ENCODE measurements around the gene PHYH. TPM values are rescaled to one million over a fixed set of nuclear protein-coding genes. Genes with fewer than 3 reads are reported as not detected.

The PHYH gene
- total RNA-seq (11.0 TPM), polyA plus RNA-seq (10 to 100 TPM; 10.2 to 13.7 (median 12.3) TPM)

- peak within 1 kb of the TSS; percentile 61 for H3K4me3 ChIP-seq (ENCODE audit: low read depth, low read length)
- H3K9me3 Mint-ChIP-seq: no peaks in the 10 kb centered on the region
These were observed at the start of gene PHYH for GRCh38 chr10:13299437-13300287. PHYH (minus strand) TSS chr10:13300064; CDS start chr10:13300042, 22 bp downstream.

DNA sequence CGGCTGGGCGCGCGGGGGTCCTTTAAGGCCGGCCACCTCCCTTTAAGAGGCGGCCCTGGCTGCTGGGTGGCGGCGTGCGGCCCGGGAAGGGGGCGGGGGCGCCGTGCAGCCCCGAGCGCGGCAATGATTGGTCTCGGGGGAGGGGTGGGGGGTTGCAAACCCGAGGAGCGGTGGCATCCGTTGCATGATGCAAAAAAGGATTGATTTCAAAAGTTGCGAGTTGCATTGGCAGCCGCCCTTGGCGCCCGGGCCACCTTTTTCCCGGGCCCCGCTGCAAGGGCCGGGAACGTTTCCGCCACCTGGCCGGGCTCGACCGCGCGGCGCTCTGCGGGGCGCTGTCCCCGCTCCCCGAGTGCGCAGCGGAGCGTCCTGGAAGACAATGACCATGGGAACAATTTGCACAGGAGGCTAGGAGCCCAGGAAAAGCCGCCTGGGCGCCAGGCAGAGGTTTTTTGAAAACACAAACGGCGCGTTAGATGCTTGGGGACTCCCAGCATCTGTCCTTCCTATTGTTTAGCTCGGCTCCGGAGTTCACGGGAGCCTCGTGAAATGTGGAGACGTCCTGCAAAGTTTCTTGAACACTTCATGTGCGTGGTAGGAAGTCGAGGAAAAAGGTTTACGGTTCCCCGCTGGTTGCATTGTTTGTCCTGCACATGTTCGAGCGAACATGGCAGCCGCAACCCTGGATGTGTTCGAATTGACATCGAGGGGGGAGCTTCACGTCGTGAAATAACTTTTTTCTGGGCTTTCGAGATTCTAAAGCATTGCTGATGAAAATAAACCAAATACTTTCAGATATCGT, 48.6 kb upstream of the PHYH start, which contains the start of gene SEPHS1:
SEPHS1 (minus strand) TSS at position 78 of the 802 bp plus-strand sequence. CDS start 3,343 bp downstream, outside the sequence.
- peaks cover 0 to 3% (median 0%) of the 10 kb centered on the region in 7 donors for H3K9me3 Mint-ChIP-seq
- H3K36me3 Mint-ChIP-seq: peaks cover 7% of the 10 kb centered on the region
- peak within 1 kb of the TSS; percentile 95 to 97 (median 96) for H3K4me3 Mint-ChIP-seq
- H3K27ac Mint-ChIP-seq: peak within 1 kb of the TSS; percentile 97 to 98 (median 97)
- peak; percentile 74 to 76 for ATAC-seq (ENCODE audit: low read depth in 2 of 2)
- H3K4me3 ChIP-seq (ENCODE audit: low read depth, low read length): peak within 1 kb of the TSS; percentile 98
- no peaks in the 10 kb centered on the region for H3K9me3 ChIP-seq (ENCODE audit: control insufficient read depth in 2 of 2, low read length in 2 of 2)
- H3K4me1 ChIP-seq (ENCODE audit: control insufficient read depth, insufficient read depth, low read length, poor library complexity, severe bottlenecking): peaks cover 63% of the 10 kb centered on the region
- H3K36me3 ChIP-seq (ENCODE audit: control insufficient read depth, insufficient read depth, low read length): no peaks in the 10 kb centered on the region
- H3K27me3 ChIP-seq (ENCODE audit: control insufficient read depth, insufficient read depth, low read length): no peaks in the 10 kb centered on the region
- peak; percentile 80 to 92 (median 80) for DNase-seq
- H3K4me1 Mint-ChIP-seq: peaks cover 10 to 69% (median 51%) of the 10 kb centered on the region in 4 donors
- peak within 1 kb of the TSS; percentile 74 for H3K27ac ChIP-seq (ENCODE audit: insufficient read depth, low read length, poor library complexity, severe bottlenecking)
- peaks cover 25% of the 10 kb centered on the region for H3K27me3 Mint-ChIP-seq

More at GRCh38 chr10:13299437-13300287, at the start of gene PHYH:
- Mint-ChIP-seq H3K4me1 (peaks cover 5 to 32% (median 12%) of the 10 kb centered on the region in 4 donors), H3K27ac (peak within 1 kb of the TSS; percentile 93 to 100 (median 96)), H3K36me3 (no peaks in the 10 kb centered on the region), H3K4me3 (peak within 1 kb of the TSS; percentile 89 to 94 (median 90)), H3K27me3 (no peaks in the 10 kb centered on the region)
- ATAC-seq (ENCODE audit: low read depth in 2 of 2): peak; percentile 53 to 54
- no peaks in the 10 kb centered on the region for H3K9me3 ChIP-seq (ENCODE audit: control insufficient read depth in 2 of 2, low read length in 2 of 2)
- H3K27me3 ChIP-seq (ENCODE audit: control insufficient read depth, insufficient read depth, low read length): no peaks in the 10 kb centered on the region
- no peaks in the 10 kb centered on the region for H3K36me3 ChIP-seq (ENCODE audit: control insufficient read depth, insufficient read depth, low read length)
- peak; percentile 78 to 85 (median 80) for DNase-seq
- H3K27ac ChIP-seq (ENCODE audit: insufficient read depth, low read length, poor library complexity, severe bottlenecking): peak within 1 kb of the TSS; percentile 100
- peaks cover 30% of the 10 kb centered on the region for H3K4me1 ChIP-seq (ENCODE audit: control insufficient read depth, insufficient read depth, low read length, poor library complexity, severe bottlenecking)

DNA sequence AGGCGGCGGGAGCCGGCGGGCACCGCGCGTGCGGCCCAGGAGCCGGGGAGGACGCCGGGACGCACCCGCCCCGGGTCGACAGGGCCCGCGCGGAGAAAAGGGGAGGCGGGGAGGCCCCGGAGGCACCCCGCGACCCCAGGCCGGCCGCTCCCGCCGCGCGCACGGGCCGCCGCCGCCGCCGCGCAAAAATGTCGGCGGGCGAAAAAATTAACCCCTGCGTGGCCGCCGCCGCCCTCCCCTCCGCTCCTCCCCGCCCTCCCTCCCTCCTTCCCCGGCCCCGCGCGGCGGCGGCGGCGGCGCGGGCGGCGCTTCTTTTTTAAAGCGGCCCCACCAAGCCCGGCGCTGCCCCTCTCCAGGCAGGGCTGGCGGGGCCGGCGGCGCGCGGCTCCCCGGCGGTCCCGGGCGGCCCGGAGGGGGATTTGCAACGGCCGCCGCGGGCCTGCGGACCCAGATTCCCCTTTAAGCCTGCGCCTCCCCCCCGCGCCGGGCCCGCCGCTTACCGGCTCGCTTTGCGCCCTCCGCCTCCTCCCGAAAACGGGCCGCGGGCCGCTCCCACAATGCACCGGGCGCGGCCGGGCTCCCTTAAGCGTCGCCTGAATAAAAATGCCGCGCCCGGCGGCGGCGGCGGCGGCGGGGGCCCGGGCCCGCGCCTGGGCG, 47.8 kb upstream of the PHYH start:
- H3K27ac ChIP-seq (ENCODE audit: insufficient read depth, low read length, poor library complexity, severe bottlenecking): peak overlapping the region; percentile 72
- H3K4me1 Mint-ChIP-seq: peaks cover 10 to 75% (median 52%) of the 10 kb centered on the region in 4 donors

GRCh38 chr10:13347043-13347499, 47.2 kb upstream of the PHYH start:
- Histone ChIP-seq H3K27ac (ENCODE audit: insufficient read depth, low read length, poor library complexity, severe bottlenecking) (peak overlapping the region; percentile 72), H3K36me3 (ENCODE audit: control insufficient read depth, insufficient read depth, low read length) (no peaks in the 10 kb centered on the region), H3K4me1 (ENCODE audit: control insufficient read depth, insufficient read depth, low read length, poor library complexity, severe bottlenecking) (peaks cover 61% of the 10 kb centered on the region), H3K27me3 (ENCODE audit: control insufficient read depth, insufficient read depth, low read length) (no peaks in the 10 kb centered on the region), H3K4me3 (ENCODE audit: low read depth, low read length) (peak overlapping the region; percentile 77), H3K9me3 (ENCODE audit: control insufficient read depth in 2 of 2, low read length in 2 of 2) (no peaks in the 10 kb centered on the region)
- Mint-ChIP-seq H3K36me3 (peaks cover 9% of the 10 kb centered on the region), H3K27me3 (peaks cover 14% of the 10 kb centered on the region), H3K4me3 (peak overlapping the region; percentile 84 to 90 (median 89)), H3K4me1 (peaks cover 10 to 73% (median 51%) of the 10 kb centered on the region in 4 donors), H3K27ac (peak overlapping the region; percentile 80 to 89 (median 86)), H3K9me3 (peaks cover 0 to 3% (median 0%) of the 10 kb centered on the region in 7 donors)
- DNase-seq (peak in 1 of 3 donors; percentile 50), ATAC-seq (ENCODE audit: low read depth in 2 of 2) (peak; percentile 3 to 10)

More for the DNA sequence above, 47.8 kb upstream of the PHYH start:
- DNase-seq (peak; percentile 71 to 89 (median 81)), ATAC-seq (ENCODE audit: low read depth in 2 of 2) (peak; percentile 66 to 67)
- Histone ChIP-seq H3K27me3 (ENCODE audit: control insufficient read depth, insufficient read depth, low read length) (no peaks in the 10 kb centered on the region), H3K4me1 (ENCODE audit: control insufficient read depth, insufficient read depth, low read length, poor library complexity, severe bottlenecking) (peaks cover 63% of the 10 kb centered on the region), H3K4me3 (ENCODE audit: low read depth, low read length) (no peak overlapping the region), H3K9me3 (ENCODE audit: control insufficient read depth in 2 of 2, low read length in 2 of 2) (no peaks in the 10 kb centered on the region), H3K36me3 (ENCODE audit: control insufficient read depth, insufficient read depth, low read length) (no peaks in the 10 kb centered on the region)
- Mint-ChIP-seq H3K4me3 (peak overlapping the region; percentile 57 to 95 (median 70)), H3K27me3 (peaks cover 19% of the 10 kb centered on the region), H3K27ac (no peak overlapping the region), H3K9me3 (peaks cover 0 to 3% (median 0%) of the 10 kb centered on the region in 7 donors), H3K36me3 (peaks cover 9% of the 10 kb centered on the region)

DNA sequence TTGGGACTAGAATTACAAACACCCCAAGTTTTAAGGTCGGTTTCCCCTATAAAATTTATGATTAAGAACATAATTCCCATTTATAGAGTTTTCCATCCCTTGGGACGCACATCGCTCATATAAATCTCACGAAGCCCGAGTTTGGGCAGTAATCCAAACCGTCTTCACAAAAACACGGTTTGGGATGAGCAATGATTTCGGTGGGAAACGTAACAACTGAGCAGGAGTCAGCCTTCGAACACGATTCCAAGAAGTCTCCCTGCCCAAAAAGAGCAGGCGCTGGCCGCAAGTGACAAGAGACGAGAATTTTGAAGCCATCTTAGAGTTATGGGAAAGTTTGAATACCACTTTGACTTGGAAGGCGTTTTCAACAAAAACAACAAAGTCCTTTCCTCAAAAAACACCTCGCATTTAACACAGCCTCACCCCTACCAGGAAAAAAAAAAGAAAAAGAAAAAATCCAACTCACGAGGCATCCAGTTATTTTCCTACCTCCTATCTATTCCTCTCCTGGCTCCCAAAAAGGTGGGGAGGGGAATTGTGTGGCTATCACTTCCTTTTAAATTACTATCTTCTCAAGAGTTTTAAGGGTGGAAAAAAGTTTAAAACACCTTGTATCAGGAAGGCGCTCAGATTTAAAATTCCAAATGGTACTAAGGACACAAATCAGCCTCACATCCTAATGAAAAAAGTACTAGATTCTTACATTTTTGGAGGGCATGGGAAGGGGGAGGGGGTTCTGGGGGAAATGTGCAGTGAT, 46.6 kb upstream of the PHYH start:
- Histone ChIP-seq H3K9me3 (ENCODE audit: control insufficient read depth in 2 of 2, low read length in 2 of 2) (no peaks in the 10 kb centered on the region), H3K4me3 (ENCODE audit: low read depth, low read length) (peak overlapping the region; percentile 77), H3K36me3 (ENCODE audit: control insufficient read depth, insufficient read depth, low read length) (no peaks in the 10 kb centered on the region), H3K27me3 (ENCODE audit: control insufficient read depth, insufficient read depth, low read length) (no peaks in the 10 kb centered on the region), H3K4me1 (ENCODE audit: control insufficient read depth, insufficient read depth, low read length, poor library complexity, severe bottlenecking) (peaks cover 55% of the 10 kb centered on the region), H3K27ac (ENCODE audit: insufficient read depth, low read length, poor library complexity, severe bottlenecking) (peak overlapping the region; percentile 72)
- H3K27ac Mint-ChIP-seq: peak overlapping the region; percentile 80 to 89 (median 86)
- H3K4me3 Mint-ChIP-seq: peak overlapping the region; percentile 84 to 90 (median 89)
- no peak for DNase-seq
- H3K9me3 Mint-ChIP-seq: peaks cover 0 to 3% (median 0%) of the 10 kb centered on the region in 7 donors
- peaks cover 10 to 70% (median 45%) of the 10 kb centered on the region in 4 donors for H3K4me1 Mint-ChIP-seq
- peaks cover 9% of the 10 kb centered on the region for H3K36me3 Mint-ChIP-seq
- ATAC-seq (ENCODE audit: low read depth in 2 of 2): no peak
- peaks cover 10% of the 10 kb centered on the region for H3K27me3 Mint-ChIP-seq

DNA sequence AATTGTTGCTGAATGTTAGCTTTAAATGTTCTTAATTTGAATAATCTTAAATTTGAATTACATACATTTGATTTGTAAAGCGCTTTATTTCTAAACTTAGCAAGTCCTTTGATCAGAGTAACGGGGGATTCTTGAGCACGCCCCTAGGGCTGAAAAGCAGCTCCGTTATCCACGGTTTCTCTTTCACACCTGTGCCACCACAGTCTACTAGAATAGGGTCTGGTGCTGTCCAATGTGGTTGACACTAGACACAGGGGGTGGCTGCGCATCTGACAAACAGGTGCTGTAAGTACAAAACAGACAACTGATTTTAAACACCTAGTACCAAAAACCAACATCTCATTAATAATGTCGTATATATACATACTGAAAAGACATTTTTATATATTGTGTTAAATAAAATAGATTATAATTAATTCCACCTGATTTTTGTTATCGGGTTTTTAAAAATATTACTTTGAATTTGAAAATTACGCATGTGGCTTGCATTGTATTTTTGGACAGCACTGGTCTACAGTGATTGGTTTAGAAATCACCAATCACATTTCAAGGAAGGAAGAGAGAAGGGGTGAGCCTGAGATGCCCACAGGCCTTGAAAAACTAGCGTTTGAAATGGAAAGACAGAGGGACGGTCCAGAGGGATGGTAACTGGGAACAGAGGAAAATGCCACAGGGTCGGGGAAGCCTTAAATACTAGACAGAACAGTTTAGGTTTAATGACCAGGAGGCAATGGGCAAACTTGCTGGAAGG, 40.9 kb upstream of the PHYH start:
- ATAC-seq (ENCODE audit: low read depth in 2 of 2) (peak; percentile 78), DNase-seq (peak; percentile 10 to 70 (median 52))
- no peaks in the 10 kb centered on the region for H3K27me3 ChIP-seq (ENCODE audit: control insufficient read depth, insufficient read depth, low read length)
- H3K36me3 Mint-ChIP-seq: peaks cover 28% of the 10 kb centered on the region
- H3K4me1 ChIP-seq (ENCODE audit: control insufficient read depth, insufficient read depth, low read length, poor library complexity, severe bottlenecking): peaks cover 30% of the 10 kb centered on the region
- peak overlapping the region; percentile 51 to 91 (median 85) for H3K4me3 Mint-ChIP-seq
- H3K9me3 Mint-ChIP-seq: no peaks in the 10 kb centered on the region
- H3K36me3 ChIP-seq (ENCODE audit: control insufficient read depth, insufficient read depth, low read length): peaks cover 8% of the 10 kb centered on the region
- H3K27me3 Mint-ChIP-seq: no peaks in the 10 kb centered on the region
- no peaks in the 10 kb centered on the region for H3K9me3 ChIP-seq (ENCODE audit: control insufficient read depth in 2 of 2, low read length in 2 of 2)
- peaks cover 11 to 64% (median 52%) of the 10 kb centered on the region in 4 donors for H3K4me1 Mint-ChIP-seq
- H3K27ac Mint-ChIP-seq: peak overlapping the region; percentile 87 to 94 (median 91)
- H3K4me3 ChIP-seq (ENCODE audit: low read depth, low read length): peak overlapping the region; percentile 88
- H3K27ac ChIP-seq (ENCODE audit: insufficient read depth, low read length, poor library complexity, severe bottlenecking): peak overlapping the region; percentile 73

All from CD4-positive, CD25-positive, alpha-beta regulatory T cell (primary cell).